ENCODE measurements around the gene SNX1.

DNA sequence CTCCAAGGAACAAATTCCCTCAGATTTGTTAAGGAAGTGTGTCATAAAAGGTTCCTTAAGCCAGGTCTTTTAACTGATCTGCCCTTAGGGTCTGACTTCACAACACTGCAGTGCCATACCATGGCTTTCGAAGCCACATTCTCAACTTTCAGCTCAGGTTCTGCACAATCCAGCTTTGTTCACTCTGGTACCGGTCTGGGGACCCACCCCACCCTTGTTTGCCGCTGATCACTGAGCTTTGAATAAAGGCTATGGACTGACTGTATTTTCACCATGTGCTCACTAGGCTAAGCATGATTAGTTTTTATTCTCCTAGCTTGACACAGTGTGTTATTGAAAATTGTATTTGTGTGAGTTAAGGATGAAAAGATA is 15.9 kb downstream of the SNX1 start:
- TF ChIP-seq CTCF (IDR thresholded peaks at IDR 0.05) (no peak), EZH2 (IDR thresholded peaks at IDR 0.05; ENCODE audit: borderline replicate concordance, insufficient read depth, low read depth, low read length, poor library complexity, severe bottlenecking) (no peak)
